Vagina (tissue), 2 donors: ENCODE results near the gene CNOT6.

ENCODE experiments used
- POLR2A ChIP-seq, 2 donors: fragments of 450-650 bp; IDR thresholded peaks; one replicate each; pipeline ENCODE4 v1.6.1; 2017; ENCODE audit warnings: antibody characterized with exemption in 2 of 2, mild to moderate bottlenecking in 2 of 2, moderate library complexity in 2 of 2
- POLR2AphosphoS5 ChIP-seq, 2 donors: sonication (generic); formaldehyde crosslinking; IDR thresholded peaks; one replicate each; pipeline ENCODE4 v1.9.0; 2017; ENCODE audit warnings: antibody characterized with exemption in 2 of 2, mild to moderate bottlenecking in 2 of 2, low read depth in 1 of 2; ENCODE audit not compliant: insufficient read depth in 1 of 2
- TF ChIP-seq, protein P1 (sequence below), 3 experiments: fragments of 450-650 bp in 2 of 3; fragments of 200-600 bp in 1 of 3; sonication (generic) in 1 of 3; IDR thresholded peaks; one replicate each; pipeline ENCODE4 v1.5.1; 2017 to 2019; ENCODE audit warnings: antibody characterized with exemption in 3 of 3, mild to moderate bottlenecking in 2 of 3, moderate library complexity in 2 of 3

DNA sequence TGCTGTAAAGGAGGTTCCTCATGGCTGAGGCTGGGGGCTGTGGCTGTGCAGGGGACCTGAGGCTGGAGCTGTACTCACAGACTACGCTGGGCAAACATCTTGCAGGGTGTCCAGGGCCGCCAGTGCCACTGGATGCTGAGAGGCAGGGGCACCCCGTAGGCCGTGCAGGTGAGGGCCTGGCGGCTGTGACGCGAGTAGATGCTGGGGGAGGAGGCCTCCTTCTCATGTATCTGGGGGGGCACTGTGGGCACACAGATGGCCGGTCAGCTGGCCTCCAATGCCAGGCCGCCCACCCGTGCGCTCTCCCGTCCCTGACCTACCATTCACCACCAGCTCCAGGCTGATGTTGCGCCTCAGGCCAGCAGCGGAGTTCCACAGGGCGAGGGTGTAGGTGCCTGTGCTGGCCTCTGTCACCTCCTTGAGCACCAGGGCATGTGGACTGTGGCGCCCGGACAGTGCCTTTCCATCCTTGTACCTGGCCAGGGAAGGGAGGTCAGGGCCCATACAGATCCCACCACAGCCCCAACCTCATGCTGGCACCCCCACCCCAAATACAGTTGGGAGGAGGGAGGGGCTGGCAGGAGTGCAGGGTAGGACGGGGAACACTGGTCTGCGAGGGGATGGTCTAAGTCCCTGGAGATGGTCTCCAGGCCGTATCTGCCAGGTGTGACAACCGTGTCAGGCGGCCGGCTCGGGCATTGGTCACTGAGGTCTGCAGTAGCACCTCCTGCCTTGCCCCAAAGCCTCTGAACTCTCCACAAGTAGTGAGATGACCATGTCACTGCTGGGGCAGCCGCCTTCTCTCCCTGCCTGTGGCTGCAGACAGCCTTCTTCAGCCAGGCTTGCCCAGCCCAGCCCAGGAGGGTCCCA lies 131.8 kb downstream of the CNOT6 start:
- TF ChIP-seq, protein P1, sequence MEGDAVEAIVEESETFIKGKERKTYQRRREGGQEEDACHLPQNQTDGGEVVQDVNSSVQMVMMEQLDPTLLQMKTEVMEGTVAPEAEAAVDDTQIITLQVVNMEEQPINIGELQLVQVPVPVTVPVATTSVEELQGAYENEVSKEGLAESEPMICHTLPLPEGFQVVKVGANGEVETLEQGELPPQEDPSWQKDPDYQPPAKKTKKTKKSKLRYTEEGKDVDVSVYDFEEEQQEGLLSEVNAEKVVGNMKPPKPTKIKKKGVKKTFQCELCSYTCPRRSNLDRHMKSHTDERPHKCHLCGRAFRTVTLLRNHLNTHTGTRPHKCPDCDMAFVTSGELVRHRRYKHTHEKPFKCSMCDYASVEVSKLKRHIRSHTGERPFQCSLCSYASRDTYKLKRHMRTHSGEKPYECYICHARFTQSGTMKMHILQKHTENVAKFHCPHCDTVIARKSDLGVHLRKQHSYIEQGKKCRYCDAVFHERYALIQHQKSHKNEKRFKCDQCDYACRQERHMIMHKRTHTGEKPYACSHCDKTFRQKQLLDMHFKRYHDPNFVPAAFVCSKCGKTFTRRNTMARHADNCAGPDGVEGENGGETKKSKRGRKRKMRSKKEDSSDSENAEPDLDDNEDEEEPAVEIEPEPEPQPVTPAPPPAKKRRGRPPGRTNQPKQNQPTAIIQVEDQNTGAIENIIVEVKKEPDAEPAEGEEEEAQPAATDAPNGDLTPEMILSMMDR (IDR thresholded peaks at IDR 0.05) = no peak
- TF ChIP-seq POLR2A (IDR thresholded peaks at IDR 0.05) (no peak), POLR2AphosphoS5 (IDR thresholded peaks at IDR 0.05; ENCODE audit: insufficient read depth in 1 of 2, low read depth in 1 of 2) (no peak)
